ENCODE results near the gene SEC14L1. TPM values are rescaled to one million over a fixed set of nuclear protein-coding genes. Genes with fewer than 3 reads are reported as not detected.

The SEC14L1 gene
- total RNA-seq, 1 donor from 2014 or later = 40.5 TPM

GRCh38 chr17:77124192-77124889, 16.4 kb upstream of the SEC14L1 start:
- DNase-seq (ENCODE audit: extremely low spot score in 2 of 2) = no peak
- intact Hi-C loops (cut with DNase I) = no loop called here
- Histone ChIP-seq H3K4me1 (peaks cover 25% of the 10 kb centered on the region), H3K9me3 (no peaks in the 10 kb centered on the region), H3K27me3 (no peaks in the 10 kb centered on the region), H3K4me3 (no peak overlapping the region), H3K36me3 (no peaks in the 10 kb centered on the region), H3K27ac (peak overlapping the region; percentile 53)
- TF ChIP-seq POLR2AphosphoS5 (IDR thresholded peaks at IDR 0.05; ENCODE audit: insufficient read depth in 1 of 2, low read depth in 1 of 2) = peak; percentile 34 to 78
- TF ChIP-seq, protein P1, sequence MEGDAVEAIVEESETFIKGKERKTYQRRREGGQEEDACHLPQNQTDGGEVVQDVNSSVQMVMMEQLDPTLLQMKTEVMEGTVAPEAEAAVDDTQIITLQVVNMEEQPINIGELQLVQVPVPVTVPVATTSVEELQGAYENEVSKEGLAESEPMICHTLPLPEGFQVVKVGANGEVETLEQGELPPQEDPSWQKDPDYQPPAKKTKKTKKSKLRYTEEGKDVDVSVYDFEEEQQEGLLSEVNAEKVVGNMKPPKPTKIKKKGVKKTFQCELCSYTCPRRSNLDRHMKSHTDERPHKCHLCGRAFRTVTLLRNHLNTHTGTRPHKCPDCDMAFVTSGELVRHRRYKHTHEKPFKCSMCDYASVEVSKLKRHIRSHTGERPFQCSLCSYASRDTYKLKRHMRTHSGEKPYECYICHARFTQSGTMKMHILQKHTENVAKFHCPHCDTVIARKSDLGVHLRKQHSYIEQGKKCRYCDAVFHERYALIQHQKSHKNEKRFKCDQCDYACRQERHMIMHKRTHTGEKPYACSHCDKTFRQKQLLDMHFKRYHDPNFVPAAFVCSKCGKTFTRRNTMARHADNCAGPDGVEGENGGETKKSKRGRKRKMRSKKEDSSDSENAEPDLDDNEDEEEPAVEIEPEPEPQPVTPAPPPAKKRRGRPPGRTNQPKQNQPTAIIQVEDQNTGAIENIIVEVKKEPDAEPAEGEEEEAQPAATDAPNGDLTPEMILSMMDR (IDR thresholded peaks at IDR 0.05) = no peak

DNA sequence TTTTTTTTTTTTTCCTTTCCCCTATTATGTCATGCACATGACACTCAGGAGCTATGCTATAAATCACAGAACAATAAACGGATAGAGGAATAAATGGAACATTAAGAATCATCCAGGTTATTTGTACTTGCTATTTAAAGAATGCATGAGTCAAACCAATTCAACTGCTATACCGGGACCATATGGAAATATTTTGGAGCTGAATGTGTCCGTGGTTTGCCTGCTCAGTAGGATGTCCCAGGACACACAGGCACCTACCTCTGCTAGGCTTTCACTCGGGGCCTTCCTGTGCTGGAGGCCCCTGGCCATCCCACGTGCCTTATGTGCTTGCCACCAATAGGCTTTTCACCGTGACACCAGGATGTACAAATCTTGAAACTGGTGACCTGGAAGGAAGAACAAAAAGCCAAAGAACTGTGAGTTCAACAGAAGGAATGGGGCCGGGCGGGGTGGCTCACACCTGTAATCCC, 15.3 kb upstream of the SEC14L1 start:
- intact Hi-C loops (cut with DNase I) = no loop called here
- no peaks in the 10 kb centered on the region for H3K27me3 ChIP-seq
- TF ChIP-seq POLR2A (IDR thresholded peaks at IDR 0.05) (no peak), POLR2AphosphoS5 (IDR thresholded peaks at IDR 0.05; ENCODE audit: insufficient read depth in 1 of 2, low read depth in 1 of 2) (peak in 1 of 2 donors; percentile 81)
- no peak overlapping the region for H3K4me3 ChIP-seq
- peak overlapping the region; percentile 24 for H3K27ac ChIP-seq
- H3K4me1 ChIP-seq = peaks cover 34% of the 10 kb centered on the region
- DNase-seq (ENCODE audit: extremely low spot score in 2 of 2) = no peak
- H3K36me3 ChIP-seq = no peaks in the 10 kb centered on the region
- H3K9me3 ChIP-seq = no peaks in the 10 kb centered on the region

- H3K36me3 ChIP-seq = no peaks in the 10 kb centered on the region
- DNase-seq (ENCODE audit: extremely low spot score in 2 of 2) = no peak
- H3K4me1 ChIP-seq = peaks cover 34% of the 10 kb centered on the region
Measured at GRCh38 chr17:77126519-77126918, 14.2 kb upstream of the SEC14L1 start.

DNA sequence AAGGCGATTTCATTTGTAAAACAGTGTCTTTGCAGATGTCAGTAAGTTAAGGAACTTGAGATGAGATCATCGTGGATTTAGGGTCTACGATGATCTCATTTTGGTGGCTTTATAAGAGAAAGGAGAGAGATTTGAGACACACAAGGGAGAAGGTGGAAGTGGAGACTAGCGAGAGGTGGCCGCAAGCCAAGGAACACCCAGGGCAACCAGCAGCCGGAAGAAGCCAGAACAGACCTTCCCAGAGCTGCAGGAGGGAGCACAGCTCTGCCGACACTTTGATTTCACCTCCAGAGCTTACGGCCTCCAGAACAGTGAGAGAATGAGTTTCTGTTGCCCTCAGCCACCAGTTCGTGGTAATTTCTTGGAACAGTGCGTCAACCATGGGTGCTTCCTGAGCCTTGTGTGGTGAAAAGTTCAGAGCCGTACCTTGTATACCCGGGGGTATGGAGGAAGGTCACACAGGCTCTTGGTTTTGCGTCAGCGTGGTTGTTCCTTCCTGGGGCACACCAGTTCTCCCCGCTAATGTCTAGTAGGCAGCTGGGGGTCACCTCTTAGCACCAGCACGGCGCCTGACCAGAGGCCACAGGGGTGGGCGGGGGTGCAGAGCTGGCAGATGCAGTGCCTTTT, 12.9 kb upstream of the SEC14L1 start:
- DNase-seq (ENCODE audit: extremely low spot score in 2 of 2) = no peak

More at GRCh38 chr17:77126519-77126918, 14.2 kb upstream of the SEC14L1 start:
- H3K9me3 ChIP-seq = no peaks in the 10 kb centered on the region
- H3K4me3 ChIP-seq = no peak overlapping the region
- intact Hi-C loops (cut with DNase I) = no loop called here
- no peaks in the 10 kb centered on the region for H3K27me3 ChIP-seq
- TF ChIP-seq, protein P1 (IDR thresholded peaks at IDR 0.05) = no peak
- no peak for TF ChIP-seq POLR2A (IDR thresholded peaks at IDR 0.05)
- peak overlapping the region; percentile 24 for H3K27ac ChIP-seq

DNA sequence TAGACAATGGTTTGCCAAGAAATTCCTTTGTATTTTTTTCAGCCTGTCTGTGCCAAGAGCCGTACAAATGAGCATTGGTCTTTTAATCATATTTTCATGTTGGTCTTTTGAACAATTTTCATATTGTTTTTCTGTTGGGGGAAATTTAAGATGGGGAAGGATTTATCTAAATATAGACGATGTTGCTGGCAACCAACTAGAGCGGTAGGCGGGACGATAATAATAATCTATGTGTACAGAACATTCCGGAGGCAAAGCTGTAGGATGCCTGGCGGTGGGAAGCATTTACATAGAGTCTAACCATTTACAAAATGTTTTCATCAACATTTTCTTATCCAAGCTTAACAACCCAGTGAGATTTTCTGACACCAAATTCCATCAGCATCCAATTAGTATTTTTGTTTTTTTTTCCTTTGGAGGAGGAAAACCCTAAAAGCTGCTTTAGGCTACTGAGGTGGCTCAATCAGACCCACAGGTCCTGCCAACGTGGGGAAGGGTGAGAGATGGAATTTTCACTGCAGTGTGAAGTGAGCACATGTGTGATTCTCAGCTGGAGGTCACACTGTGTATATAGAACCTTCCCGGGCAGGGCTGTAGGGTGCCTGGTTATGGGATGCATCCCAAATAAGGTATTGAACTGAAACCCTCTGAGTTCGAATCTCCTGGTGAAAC, 11.7 kb upstream of the SEC14L1 start:
- no peak for DNase-seq (ENCODE audit: extremely low spot score in 2 of 2)
- no peak for TF ChIP-seq POLR2AphosphoS5 (IDR thresholded peaks at IDR 0.05; ENCODE audit: insufficient read depth in 1 of 2, low read depth in 1 of 2)
- no peak for TF ChIP-seq POLR2A (IDR thresholded peaks at IDR 0.05)
- TF ChIP-seq, protein P1 (IDR thresholded peaks at IDR 0.05) = no peak
- H3K9me3 ChIP-seq = no peaks in the 10 kb centered on the region
- no peaks in the 10 kb centered on the region for H3K27me3 ChIP-seq
- H3K36me3 ChIP-seq = no peaks in the 10 kb centered on the region
- H3K4me1 ChIP-seq = peaks cover 34% of the 10 kb centered on the region
- H3K4me3 ChIP-seq = no peak overlapping the region
- H3K27ac ChIP-seq = peak overlapping the region; percentile 5
- intact Hi-C loops (cut with DNase I) = no loop called here

More for the DNA sequence above, 12.9 kb upstream of the SEC14L1 start:
- H3K4me3 ChIP-seq = no peak overlapping the region
- H3K36me3 ChIP-seq = no peaks in the 10 kb centered on the region
- peak overlapping the region; percentile 5 for H3K27ac ChIP-seq
- H3K4me1 ChIP-seq = peaks cover 34% of the 10 kb centered on the region
- no peaks in the 10 kb centered on the region for H3K27me3 ChIP-seq
- intact Hi-C loops (cut with DNase I) = no loop called here
- H3K9me3 ChIP-seq = no peaks in the 10 kb centered on the region
- TF ChIP-seq, protein P1 (IDR thresholded peaks at IDR 0.05) = no peak
- peak; percentile 14 to 64 for TF ChIP-seq POLR2AphosphoS5 (IDR thresholded peaks at IDR 0.05; ENCODE audit: insufficient read depth in 1 of 2, low read depth in 1 of 2)
